HUDEP-2 (cell line): ENCODE data around the gene TRIO.
A peak's percentile ranks its signal among the peaks of the same experiment; 100 is the strongest.

Source experiments
- DNase-seq, 76 experiments: peaks; one replicate each; lab custom pipeline; 2025; ENCODE audit not compliant: unreplicated experiment in 76 of 76; lab: John Stamatoyannopoulos, UW

TRIO gene

DNA sequence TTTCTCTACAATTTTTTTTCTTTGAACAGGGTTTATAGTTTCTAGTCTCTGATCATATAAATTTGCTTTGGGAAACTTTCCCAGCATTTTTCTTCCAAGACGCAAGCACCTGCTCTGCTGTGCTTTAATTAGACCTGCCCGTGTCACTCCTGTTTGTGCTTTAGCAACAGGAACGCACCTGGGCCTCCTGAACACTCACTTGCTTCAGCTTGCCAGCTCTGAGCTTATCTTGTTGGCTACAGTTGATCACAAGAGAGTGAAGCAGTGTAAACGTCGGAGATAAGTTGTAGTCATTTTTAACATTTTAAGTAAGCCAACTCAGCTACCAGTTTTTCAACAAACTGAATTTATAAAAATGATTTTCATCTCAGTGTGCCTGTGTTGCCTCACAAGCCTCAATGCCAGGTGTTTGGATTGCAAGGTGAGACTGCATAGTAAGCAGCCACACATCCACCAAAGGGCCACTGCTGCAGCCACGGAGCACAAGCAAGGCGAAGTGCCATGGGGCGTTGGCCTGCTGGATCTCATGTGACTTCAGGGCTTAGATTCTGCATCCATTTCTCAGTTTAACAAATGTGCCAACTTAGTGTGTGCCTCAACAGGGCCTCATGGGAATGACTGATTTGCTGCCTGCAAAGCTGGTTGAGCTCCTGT, 166.9 kb downstream of the TRIO start:
- DNase-seq = no peak

DNA sequence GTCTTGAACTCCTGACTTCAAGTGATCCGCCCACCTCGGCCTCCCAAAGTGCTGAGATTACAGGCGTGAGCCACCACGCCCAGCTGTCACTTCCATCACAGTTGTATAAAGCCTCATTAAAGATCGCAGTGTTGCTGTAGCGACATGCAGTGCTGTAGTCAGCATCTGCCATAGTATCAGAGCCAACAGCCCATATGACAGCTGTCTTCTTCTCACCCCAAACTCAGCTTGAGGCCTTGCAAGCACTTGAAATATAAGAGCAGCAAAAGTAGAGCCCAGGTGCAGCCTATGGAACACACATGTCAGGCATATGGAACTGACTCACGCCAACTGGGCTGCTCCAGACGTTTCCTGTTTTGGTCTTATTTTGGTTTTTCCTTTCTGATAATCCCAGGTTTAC, 167.8 kb downstream of the TRIO start:
- DNase-seq = no peak

DNA sequence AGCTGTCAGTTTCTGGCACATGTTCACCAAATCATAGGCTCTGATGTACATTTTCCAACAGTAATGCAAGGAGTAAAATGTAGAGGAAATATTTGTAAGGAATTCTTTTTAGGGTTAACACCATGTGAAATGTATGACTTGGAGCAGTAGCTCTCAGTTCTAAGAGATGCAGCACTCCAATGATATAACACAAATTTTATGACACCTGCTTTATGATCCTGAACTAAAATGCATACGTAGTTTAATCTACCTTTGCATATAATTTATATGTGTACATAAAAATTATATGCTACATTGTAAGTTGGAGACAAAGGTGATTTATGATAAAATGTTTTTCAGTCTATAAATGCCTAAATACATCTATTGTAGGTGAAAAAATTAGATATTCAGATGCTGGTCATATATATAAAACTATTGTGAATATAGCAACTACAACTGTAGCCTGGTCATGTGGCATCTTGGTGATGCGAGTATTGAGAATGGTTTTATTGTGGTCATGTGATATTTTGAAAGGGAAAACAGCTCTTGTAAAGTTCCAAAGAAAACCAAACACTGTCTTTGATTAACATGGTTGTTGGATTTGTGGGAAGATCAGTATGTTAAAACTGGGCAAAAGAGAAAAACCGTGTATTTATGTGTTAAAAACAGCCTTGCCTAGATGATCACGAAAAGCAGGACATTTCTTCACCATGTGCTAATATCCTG, 171.0 kb downstream of the TRIO start:
- DNase-seq = no peak

DNA sequence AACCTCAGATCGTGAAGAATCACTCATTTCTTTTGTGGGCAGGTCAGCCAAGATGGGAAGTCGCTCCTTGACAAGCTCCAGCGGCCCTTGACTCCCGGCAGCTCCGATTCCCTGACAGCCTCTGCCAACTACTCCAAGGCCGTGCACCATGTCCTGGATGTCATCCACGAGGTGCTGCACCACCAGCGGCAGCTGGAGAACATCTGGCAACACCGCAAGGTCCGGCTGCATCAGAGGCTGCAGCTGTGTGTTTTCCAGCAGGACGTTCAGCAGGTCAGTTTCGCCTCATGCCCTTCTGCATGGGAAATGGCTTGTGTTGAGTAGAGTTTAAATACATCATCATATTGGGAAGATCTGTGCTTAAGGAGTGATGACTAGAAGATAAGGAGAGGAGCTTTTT, 173.3 kb downstream of the TRIO start:
- no peak for DNase-seq

DNA sequence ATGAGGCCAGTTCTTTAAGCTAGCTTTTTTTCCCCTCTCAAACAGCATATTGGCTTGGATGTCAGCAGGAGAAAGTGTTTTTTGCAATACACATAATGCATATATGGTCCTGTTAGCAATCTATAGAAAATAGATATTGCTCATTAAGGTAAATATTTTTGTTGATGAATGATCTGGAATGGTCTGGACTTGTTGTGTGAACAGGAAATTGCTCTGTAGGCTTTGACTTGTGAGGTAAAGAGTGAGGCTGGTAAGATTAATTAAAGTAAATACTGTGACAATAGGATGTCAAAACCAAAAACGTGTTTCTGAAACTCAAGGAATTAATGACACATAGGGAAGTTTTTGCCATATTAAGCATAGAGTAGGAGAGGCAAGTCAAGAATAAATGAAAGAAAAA, 176.0 kb downstream of the TRIO start:
- DNase-seq = no peak

DNA sequence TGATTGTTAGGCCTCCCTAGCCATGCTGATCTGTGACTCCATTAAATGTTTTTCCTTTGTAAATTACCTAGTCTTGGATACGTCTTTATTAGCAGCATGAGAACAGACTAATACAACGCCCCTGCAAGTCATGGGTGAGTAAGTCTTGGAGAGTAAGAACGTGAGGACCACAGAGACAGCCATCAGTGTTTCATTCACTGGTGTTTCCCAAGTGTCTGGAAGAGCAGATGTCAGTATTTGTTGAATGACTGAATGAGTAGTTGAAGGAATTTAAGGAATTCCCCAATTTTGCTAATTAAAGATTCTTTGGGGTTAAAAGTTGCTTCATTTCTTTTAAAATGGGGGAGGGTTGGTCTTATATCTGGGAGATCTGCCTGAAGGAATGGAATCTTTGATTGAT, 178.8 kb downstream of the TRIO start:
- no peak for DNase-seq

DNA sequence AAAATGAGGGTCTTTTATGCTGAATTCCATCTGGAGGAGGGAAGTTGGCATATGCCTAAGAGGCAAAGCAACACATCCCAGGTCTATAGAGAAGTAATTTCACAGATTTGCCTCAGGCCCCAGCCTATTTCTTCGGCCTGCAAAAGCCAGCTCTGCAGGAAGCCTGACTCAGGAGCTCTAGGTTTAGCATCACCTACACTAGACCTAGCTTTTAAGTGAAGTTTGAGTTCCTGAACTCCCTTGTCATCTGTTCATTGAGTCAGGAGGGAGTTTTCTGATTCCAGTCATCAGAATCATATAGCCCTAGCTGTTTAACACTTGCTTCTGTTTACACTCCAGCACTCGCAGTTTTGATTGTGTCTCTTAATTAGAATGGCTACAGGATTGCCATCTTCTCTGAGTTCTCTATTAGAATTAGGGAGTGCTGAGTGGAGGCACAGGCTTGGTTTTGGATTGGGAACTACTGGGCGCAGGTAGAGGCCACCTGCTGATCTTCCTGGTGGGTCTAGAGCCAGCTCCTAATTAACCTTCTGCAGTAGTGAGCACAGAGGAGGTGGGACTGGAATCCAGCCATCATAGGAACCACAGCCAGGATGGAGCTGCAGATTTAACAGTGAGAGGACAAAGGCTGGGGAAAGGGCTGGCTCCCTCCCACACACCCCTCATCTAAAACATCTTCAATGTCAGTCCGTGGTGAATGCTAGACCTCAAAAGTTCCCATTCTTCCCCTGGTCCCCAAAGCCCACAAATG, 179.5 kb downstream of the TRIO start:
- DNase-seq = no peak

DNA sequence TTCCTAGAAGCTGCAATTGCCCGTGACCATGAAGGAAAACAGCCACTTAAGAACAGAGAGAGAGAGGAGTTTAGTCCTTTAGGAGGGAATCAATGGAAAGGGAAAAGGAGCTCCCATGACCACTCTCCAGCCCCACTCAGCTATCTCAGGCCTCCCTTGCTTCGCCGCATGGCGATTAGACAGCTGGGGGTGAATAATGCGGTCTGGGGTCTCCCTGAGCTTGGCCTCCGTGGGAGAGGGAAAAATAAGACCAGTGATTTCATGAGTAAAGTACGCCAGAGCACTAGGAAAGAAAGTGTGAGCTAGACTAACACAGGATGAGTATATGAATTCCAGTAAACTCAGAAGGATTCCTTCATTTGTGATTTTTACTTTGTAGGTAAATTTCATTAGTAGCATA, 180.3 kb downstream of the TRIO start:
- no peak for DNase-seq

DNA sequence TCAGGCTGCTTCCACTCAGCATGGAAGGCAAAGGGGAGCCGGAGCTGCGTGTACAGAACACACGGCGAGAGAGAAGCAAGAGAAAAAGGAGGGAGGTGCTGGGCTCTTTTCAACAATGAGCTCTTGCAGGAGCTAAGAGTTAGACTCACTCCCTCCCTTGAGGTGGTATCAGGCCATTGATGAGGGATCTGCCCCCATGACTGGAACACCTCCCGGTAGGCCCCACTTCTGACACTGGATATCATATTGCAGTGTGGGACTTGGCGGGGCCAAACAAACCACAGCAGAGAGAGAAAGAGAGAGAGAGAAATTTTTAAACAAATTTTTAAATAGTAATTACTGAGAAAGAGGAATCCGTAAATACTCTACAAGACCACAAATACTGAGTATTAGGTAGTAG, 182.2 kb downstream of the TRIO start:
- DNase-seq = no peak

DNA sequence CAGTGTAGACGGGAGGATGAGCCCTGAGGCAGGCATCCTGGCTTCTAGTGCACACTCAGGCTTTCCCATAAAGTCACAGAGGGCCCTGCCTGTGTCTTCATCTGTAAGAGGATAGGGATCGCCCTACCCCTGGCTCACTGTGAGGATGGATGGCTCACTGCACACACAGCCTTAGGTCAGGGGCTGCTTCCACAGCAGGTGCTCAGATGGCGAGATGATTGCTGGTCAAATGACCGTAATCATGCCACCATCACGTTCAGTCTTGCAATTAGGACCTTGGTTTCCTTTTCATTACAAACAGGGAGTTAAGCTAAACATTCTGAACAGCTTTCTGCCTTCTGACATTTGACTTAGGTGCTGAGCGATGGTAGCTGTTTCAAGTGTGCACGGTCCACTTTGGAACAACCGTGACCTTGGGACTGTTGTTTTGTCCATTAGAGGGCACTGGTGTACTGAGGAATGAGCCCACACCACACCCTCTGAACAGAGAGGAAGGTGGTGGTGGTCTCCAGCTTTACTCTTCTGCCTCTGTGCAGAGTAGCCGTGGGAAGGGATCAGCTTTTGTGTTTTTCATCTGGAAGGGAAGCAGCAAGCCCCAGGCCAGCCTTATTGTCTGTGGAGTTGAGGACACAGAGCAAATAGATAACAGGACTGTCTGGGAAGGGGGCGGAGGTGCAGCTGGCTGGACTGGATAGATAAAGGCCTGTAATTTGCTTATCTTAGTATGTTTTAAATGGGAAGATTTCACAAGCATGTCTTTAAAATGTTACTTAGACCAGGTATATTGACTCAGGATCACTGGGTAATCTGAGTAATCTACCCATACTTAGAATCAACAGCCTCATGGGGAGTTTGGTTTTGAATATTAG, 183.1 kb downstream of the TRIO start:
- DNase-seq = peak in 56 of 76 experiments; percentile 3 to 59 (median 20)

DNA sequence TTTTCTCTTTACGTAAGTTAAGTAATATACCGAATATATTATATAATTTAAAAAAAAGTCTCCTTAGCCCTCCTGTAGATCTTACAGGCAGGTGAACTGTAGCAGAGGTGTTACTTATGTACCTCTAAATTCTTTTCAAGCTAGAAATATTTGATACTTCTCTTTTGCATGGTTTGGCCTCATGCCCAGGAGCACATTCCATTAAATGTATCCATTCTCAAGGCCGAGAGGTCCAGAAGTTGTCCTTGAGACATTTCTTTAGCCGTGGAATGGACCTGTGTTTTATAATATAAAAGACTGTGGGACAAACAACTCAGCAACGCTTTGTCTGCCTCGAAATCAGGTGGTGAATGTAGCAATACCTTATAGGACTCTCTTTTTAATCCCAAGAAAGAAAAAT, 184.5 kb downstream of the TRIO start:
- no peak for DNase-seq

DNA sequence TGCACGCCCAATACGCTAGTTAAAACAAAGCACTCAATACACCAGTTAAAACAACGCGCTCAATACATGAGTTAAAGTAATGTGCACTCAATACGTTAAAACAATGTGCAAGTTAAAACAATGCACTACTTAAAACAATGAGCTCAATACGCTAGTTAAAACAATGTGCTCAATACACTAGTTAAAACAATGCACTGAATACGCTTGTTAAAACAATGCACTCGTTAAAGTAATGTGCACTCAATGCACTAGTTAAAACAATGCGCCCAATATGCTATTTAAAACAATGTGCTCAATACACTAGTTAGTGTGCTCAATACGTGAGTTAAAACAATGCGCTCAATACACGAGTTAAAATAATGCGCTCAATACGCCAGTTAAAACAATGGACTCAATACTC, 185.0 kb downstream of the TRIO start:
- no peak for DNase-seq

DNA sequence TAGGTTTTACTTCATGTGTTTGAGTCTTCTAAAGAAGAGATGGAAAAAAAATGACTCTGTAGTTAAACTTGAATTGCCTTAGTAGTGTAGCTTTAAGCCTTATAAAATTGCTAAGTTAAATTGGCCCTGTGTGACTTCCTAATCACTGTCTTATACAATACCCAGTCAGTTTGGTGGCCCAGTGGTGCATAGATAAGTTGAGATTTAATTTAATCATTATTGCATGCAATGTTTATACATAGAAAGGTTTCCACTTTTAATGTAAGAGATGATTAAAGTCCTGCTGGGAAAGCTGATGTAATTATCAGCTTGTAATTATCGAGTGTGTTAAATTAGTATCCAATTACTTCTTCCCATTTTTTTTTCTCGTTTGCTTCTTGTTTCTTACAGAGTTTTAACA, 187.1 kb downstream of the TRIO start:
- DNase-seq = no peak

DNA sequence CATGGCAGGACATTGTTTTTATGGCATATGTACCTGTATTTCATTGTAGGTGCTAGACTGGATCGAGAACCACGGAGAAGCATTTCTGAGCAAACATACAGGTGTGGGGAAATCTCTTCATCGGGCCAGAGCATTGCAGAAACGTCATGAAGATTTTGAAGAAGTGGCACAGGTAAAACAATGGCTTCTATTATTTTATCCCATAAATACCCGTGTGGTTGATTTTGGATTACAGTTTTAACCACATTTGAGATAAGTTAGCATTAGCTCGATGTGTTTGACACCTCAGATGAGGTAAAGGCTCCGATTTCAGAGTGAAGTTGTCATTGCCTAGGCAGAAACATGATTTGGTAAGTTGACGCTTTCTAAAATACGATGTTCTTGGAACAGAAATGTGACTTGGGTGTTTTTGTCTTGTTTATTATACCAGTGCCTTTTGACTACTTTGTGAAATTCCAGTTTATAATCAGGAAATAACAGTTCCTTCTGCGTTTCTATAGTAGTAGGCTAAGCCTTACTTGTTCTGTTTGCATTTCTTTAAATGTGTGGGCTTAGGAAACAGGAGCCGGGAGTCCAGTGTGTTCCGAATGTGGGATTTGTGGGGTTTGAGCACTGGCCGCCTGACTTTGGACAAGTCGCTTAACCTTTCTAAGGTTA, 187.7 kb downstream of the TRIO start:
- DNase-seq = no peak

DNA sequence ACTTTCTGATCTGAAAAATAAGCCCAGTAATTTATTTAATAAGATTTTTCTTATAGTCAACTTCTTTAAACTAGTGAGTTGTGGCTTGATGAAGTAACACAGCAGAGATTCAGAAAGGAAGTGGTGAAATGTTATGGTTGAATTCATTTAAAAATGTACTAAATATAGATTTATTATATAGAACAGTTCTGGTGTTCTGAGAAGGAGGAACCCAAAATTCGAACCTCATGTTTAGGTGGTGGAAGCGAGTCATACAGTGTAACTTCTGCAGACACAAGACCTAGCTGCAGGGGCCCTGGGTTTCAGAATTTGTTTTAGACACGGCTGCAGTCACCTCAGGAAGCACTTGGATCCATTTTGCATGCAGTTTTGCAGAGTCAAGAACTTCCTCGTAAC, 188.2 kb downstream of the TRIO start:
- DNase-seq = no peak

DNA sequence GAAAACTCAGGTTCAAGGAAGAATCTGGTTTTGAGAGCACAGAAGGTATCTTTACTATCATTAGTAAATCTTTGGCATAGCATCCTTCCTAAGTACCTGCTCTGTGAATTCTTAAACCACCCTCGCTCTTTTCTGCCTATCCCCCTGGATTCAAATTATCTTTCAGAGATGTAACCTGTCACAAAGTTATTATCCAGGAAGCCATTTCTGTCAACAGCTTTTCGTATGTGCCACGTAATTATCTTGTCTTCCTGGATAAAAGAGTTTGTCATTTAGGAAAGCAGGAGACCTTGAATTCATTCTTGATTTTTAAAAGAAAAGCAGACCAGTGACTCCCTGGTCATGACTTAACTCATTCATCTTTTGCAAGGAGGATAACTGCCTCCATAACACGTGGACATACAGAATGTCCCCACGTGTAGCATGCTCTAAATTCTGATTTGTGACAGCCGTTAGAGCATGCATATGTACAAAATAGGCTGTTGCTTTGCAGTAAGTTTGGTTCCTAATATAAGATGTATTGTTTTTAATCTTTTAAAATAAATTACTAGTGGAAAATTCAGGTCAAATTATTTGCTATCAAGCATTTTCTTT, 189.0 kb downstream of the TRIO start:
- DNase-seq = no peak

DNA sequence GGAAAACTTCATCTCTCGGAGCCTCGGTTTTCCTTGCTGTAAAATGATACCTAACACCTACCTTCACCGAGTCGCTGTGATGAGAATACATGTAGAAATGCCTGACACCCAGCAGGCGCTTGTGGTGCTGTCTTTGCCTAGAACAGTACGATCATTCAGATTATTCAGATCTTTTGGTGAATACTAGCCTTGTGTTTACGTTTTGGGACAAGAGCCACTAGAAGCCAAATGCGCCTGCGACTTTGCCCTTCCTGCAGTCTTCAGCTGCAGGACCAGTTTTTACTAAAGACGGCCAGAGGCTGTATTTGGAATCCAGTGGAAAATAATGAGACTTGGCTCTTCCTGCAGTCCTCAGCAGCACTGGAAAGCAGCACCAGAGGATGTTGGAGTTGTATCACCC, 189.6 kb downstream of the TRIO start:
- DNase-seq = no peak

DNA sequence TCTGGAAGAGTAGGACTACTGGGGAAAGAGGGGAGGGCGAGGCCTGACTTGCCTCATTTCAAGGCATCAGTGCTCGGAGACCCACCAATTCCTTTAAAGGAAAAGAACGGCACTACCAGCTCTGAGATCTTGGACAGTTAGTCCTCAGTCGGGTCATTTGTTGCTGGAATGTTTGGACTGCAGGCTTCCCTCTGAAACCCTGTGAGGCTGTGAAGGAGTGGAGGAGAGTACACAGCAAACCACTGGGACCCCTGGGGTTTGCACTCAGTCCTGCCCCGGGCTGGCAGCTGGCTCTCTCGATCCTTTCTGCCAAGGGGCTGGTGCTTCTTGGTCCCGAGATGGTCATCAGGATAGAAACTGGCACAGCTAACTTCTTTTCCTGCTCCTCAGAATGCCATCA, 194.5 kb downstream of the TRIO start:
- no peak for DNase-seq

DNA sequence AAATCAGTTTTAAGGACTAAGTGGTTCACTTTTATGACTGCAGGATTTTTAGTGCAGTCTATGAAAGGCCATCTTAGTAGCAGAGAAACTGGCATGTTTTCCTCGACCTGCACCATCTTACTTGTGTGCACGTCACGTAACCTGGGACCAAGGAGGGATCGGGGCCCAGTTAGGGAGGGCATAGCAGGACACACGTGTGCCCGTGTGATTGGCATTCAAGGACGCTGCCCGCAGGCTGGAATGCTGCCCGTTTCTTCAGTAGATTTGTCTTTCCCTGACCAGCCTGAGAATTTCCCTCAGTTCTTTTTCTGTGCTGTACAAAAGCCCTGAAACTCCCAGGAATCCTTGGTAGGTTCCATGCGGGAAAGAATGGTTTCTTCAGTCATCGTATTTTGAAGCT, 196.3 kb downstream of the TRIO start:
- no peak for DNase-seq

DNA sequence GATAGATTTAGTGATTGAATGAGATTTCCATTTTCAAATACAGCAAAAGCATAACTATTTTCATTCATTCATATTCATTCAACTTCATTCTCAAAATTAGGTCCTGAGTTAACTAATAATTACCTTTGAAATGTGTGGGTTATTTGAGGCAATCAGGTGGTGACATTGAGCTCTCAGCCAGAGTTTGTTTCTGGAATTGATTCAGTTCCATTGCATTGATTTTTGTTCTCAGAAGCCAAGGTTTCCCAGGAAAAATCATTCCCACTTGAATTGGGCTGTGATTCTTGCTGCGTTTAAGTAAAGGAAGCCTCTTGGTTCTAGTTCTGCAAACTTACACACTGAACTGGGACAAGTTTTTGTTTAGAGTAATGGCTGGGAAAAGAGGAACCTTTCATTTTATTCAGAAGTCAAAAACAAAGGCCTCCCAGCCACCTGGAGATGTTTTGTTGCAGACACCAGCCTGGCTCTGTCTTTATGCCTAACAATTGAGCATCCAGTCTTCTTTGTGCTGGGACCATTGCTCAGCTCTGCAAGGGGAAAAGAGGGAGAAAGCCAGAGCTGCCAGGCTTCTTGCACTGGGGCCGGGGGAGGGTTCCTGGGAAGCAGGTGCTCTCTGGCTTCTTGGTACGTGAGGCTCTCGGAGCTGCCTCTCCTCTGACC, 198.6 kb downstream of the TRIO start:
- no peak for DNase-seq
